ENCODE results near the gene RBM33. TPM values are rescaled to one million over a fixed set of nuclear protein-coding genes. Genes with fewer than 3 reads are reported as not detected.

The RBM33 gene, protein sequence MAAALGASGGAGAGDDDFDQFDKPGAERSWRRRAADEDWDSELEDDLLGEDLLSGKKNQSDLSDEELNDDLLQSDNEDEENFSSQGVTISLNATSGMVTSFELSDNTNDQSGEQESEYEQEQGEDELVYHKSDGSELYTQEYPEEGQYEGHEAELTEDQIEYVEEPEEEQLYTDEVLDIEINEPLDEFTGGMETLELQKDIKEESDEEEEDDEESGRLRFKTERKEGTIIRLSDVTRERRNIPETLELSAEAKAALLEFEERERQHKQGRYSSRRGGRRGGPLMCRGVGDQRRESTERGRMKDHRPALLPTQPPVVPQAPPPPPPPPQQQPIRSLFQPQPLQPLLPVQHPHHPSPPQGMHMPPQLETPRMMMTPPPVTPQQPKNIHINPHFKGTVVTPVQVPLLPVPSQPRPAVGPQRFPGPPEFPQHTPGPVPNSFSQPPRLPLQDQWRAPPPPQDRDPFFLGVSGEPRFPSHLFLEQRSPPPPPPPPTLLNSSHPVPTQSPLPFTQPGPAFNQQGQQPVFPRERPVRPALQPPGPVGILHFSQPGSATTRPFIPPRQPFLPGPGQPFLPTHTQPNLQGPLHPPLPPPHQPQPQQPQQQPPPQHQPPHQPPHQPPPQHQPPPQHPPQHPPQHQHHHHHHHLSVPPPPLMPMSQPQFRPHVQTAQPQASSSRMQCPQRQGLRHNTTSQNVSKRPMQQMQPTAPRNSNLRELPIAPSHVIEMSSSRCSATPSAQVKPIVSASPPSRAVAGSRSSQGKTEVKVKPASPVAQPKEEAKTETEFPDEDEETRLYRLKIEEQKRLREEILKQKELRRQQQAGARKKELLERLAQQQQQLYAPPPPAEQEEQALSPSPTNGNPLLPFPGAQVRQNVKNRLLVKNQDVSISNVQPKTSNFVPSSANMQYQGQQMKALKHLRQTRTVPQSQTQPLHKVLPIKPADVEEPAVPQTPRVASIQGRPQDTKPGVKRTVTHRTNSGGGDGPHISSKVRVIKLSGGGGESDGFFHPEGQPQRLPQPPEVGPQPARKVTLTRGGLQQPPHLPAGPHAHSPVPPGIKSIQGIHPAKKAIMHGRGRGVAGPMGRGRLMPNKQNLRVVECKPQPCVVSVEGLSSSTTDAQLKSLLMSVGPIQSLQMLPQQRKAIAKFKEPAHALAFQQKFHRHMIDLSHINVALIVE
- 30.8 TPM for total RNA-seq
- long read RNA-seq, transcript RBM33-201 (6 exons, 1,404 nt): major isoform, 5 of 18 reads
- long read RNA-seq, partial matches to known transcripts: 7 of 18 reads
- long read RNA-seq, other reads (novel, unspliced or antisense): 6 of 18 reads

DNA sequence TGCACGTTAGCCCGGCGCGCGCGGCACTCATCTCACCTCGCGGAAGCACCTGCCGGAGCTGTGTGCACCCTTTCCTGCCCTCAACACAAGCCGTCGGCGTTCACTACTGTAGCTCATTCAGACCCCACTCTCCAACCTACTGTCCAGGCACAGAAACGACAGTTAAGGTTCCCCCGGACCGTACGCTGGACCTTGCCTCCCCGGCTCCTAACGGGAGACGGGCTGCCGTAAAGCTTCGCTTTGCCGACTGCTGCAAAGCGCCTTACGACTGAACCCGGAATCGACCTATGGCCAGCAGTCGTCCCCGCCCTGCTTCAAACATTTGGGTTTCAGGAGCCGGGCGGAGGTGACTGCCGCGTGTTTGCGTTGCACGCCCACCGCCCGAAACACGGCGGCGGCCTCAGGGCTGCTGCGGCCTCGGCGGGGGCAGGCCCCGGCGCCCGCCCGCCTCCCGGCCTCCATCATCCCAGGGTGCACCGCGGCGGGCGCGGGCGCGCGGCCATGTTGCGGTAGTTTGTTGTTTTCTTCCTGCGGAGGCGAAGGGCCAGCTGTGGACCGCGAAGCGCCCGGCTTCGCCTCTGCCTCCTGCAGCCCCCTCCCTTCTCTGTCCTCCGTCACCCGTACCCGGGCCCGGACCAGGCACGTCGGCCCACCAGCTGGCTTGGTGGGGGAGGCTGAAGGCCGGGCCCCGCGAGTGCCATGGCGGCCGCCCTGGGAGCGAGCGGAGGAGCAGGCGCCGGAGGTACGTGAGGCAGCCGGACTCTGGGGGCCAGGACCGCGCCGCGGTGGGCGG, at the start of gene RBM33:
TSS of gene RBM33 (plus strand) at position 484 of the 793 bp plus-strand sequence. CDS start at position 700, 216 bp downstream.
- Histone ChIP-seq H3K9me3 (replicated peaks) (peaks cover 20% of the 10 kb centered on the region), H3K27ac (replicated peaks) (peak within 1 kb of the TSS; percentile 95), H3K4me3 (peak within 1 kb of the TSS; percentile 96), H3K4me1 (peaks cover 45% of the 10 kb centered on the region), H3K27me3 (ENCODE audit: low read depth) (no peaks in the 10 kb centered on the region), H3K36me3 (peaks cover 45% of the 10 kb centered on the region)
- TF ChIP-seq, protein P1, sequence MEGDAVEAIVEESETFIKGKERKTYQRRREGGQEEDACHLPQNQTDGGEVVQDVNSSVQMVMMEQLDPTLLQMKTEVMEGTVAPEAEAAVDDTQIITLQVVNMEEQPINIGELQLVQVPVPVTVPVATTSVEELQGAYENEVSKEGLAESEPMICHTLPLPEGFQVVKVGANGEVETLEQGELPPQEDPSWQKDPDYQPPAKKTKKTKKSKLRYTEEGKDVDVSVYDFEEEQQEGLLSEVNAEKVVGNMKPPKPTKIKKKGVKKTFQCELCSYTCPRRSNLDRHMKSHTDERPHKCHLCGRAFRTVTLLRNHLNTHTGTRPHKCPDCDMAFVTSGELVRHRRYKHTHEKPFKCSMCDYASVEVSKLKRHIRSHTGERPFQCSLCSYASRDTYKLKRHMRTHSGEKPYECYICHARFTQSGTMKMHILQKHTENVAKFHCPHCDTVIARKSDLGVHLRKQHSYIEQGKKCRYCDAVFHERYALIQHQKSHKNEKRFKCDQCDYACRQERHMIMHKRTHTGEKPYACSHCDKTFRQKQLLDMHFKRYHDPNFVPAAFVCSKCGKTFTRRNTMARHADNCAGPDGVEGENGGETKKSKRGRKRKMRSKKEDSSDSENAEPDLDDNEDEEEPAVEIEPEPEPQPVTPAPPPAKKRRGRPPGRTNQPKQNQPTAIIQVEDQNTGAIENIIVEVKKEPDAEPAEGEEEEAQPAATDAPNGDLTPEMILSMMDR (IDR thresholded peaks at IDR 0.05; ENCODE audit: borderline replicate concordance): no peak
- intact Hi-C loops (cut with micrococcal nuclease): loop anchor here (5.0 kb wide), 1 partner anchor 88 kb away; no protein-coding TSS in a partner anchor
- peak; percentile 78 for DNase-seq

DNA sequence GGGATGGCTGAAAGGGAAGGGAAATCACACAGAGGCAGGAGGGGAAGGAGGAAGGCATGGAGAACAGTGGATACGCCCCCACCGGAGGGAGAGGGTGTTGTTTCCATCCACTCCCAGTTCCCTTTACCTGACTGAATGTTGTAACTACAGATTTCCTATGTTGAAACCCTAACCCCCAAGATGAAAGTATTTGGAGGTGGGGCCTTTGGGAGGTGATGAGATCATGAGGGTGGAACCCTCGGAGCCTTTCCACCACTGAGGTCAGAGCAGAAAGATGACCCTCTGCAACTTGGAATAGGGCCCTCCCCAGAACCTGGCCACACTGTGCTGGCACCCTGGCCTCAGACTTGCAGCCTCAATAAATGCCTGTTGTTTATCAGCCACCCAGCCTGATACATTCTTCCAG, 49.5 kb upstream of the RBM33 start:
- no peak for DNase-seq
- TF ChIP-seq, protein P1 (IDR thresholded peaks at IDR 0.05; ENCODE audit: borderline replicate concordance): no peak
- intact Hi-C loops (cut with micrococcal nuclease): no loop called here
- H3K27me3 ChIP-seq (ENCODE audit: low read depth): peaks cover 67% of the 10 kb centered on the region
- H3K9me3 ChIP-seq (replicated peaks): no peaks in the 10 kb centered on the region
- H3K27ac ChIP-seq (replicated peaks): no peak overlapping the region
- H3K36me3 ChIP-seq: no peaks in the 10 kb centered on the region
- no peaks in the 10 kb centered on the region for H3K4me1 ChIP-seq
- H3K4me3 ChIP-seq: no peak overlapping the region

DNA sequence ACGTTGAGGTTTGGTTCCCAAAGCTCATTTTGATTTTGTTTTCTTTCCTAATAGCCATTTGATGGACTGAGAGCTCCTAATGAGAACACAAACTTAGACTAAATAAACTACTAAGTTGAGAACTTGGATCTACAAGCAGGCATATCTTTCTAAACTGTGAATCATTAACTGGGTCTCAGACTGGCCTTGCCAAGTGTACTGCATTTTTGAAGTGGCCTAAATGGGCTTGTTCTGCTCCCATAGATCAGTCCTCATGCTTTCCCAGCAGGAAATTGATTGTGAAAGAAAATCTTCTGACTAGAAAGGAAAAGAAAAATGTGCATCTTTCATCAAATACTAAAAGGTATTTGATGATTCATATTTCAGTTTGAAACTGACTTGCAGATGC, 46.7 kb upstream of the RBM33 start:
- H3K27me3 ChIP-seq (ENCODE audit: low read depth): peaks cover 71% of the 10 kb centered on the region

DNA sequence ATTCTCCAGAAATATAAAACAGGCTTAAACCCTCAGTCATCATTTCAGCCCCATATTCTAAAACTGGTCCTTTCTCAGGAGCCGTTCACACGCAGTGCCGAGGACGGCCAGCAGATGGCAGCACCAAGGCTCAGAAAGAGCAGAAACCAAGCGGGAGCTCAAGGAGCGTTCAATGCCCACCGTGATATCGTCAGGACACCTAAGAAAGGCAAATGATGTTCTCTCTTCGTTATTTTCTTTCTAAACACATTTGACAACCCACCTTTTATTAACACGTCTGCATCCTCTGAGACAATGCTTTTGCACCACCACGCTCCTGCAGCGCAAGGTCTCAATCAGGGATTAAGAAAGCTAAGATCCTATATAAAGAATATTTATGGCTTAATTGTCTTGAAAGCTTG, 45.7 kb upstream of the RBM33 start:
- Histone ChIP-seq H3K27me3 (ENCODE audit: low read depth) (peaks cover 74% of the 10 kb centered on the region), H3K4me1 (no peaks in the 10 kb centered on the region), H3K36me3 (no peaks in the 10 kb centered on the region), H3K9me3 (replicated peaks) (no peaks in the 10 kb centered on the region), H3K4me3 (no peak overlapping the region), H3K27ac (replicated peaks) (no peak overlapping the region)
- TF ChIP-seq, protein P1 (IDR thresholded peaks at IDR 0.05; ENCODE audit: borderline replicate concordance): peak; percentile 99
- intact Hi-C loops (cut with micrococcal nuclease): loop anchor here (2.0 kb wide), 2 partner anchors 140 to 170 kb away; no protein-coding TSS in a partner anchor
- peak; percentile 76 for DNase-seq

More for the DNA sequence above, 46.7 kb upstream of the RBM33 start:
- TF ChIP-seq, protein P1 (IDR thresholded peaks at IDR 0.05; ENCODE audit: borderline replicate concordance): no peak
- intact Hi-C loops (cut with micrococcal nuclease): loop anchor here (2.0 kb wide), 2 partner anchors 141 to 171 kb away; no protein-coding TSS in a partner anchor
- no peaks in the 10 kb centered on the region for H3K4me1 ChIP-seq
- no peak overlapping the region for H3K27ac ChIP-seq (replicated peaks)
- H3K36me3 ChIP-seq: no peaks in the 10 kb centered on the region
- no peak overlapping the region for H3K4me3 ChIP-seq
- no peaks in the 10 kb centered on the region for H3K9me3 ChIP-seq (replicated peaks)
- no peak for DNase-seq
